HCT116 (cell line): Measurements from ENCODE around the gene TJP3. TPM values are rescaled to one million over a fixed set of nuclear protein-coding genes. Genes with fewer than 3 reads are reported as not detected.

Experiments used
- ATAC-seq: fragments of 200-7000 bp; cut with Tn5 transposase; 2 replicates; pipeline ENCODE4 v1.9.1; 2020; ENCODE audit warnings: mild to moderate bottlenecking, moderate library complexity
- BruUV-seq: library from RNA; stranded (reverse); fragments of 400-500 nt; replicated peaks from 2 replicates; lab custom pipeline; 2021; lab: Mats Ljungman, UMichigan
- CTCF ChIA-PET: fragments of 300-600 bp; sonication (Branson Sonifier 250); formaldehyde crosslinking; loops from one replicate; lab custom pipeline; 2021; ENCODE audit warnings: antibody characterized with exemption; lab: Charles Lee
- POLR2A ChIA-PET: fragments of 300-600, 350-600 bp; sonication (Branson Sonifier 250); formaldehyde crosslinking; loops from one replicate; lab custom pipeline; 2021; ENCODE audit warnings: antibody characterized with exemption; lab: Charles Lee
- RAD21 ChIA-PET, 2 experiments: fragments of 300-600 bp; sonication (Branson Sonifier 250); formaldehyde crosslinking; loops; one replicate each; lab custom pipeline; 2023; ENCODE audit warnings: low total read pairs in 2 of 2; ENCODE audit not compliant: uncharacterized antibody in 2 of 2, unreplicated experiment in 2 of 2, low non-redundant PET in 1 of 2; lab: Charles Lee
- DNase-seq: peaks from one replicate; pipeline ENCODE4 v3.0.0-alpha.2; 2010; ENCODE audit warnings: low read depth, low spot score
- H2AFZ ChIP-seq: fragments of 200-600 bp; shearing (Covaris generic), sonication (generic); 2 replicates; pipeline ENCODE4 v1.6.1; 2017; ENCODE audit warnings: low read depth, mixed run types, mixed read lengths, antibody characterized with exemption, low read length; ENCODE audit not compliant: poor library complexity, severe bottlenecking
- H3K27ac ChIP-seq: 2 replicates; pipeline ENCODE4 v1.5.1; 2012; ENCODE audit warnings: low read depth, low read length
- H3K27me3 ChIP-seq: fragments of 200-600 bp; sonication (generic); 2 replicates; pipeline ENCODE4 v1.6.1; 2016; ENCODE audit warnings: mixed run types, low read length, mixed read lengths; ENCODE audit not compliant: insufficient read depth
- H3K36me3 ChIP-seq, 2 experiments: fragments of 200-500 bp in 1 of 2; fragments of 200-600 bp in 1 of 2; sonication (Bioruptor generic) in 1 of 2; sonication (generic) in 1 of 2; 2 replicates each; pipeline versions ENCODE4 v1.5.1 to v1.6.1; 2014 to 2016; ENCODE audit warnings: low read length in 2 of 2, inconsistent platforms in 1 of 2, mixed read lengths in 1 of 2, mixed run types in 1 of 2; ENCODE audit not compliant: insufficient read depth in 2 of 2, control insufficient read depth in 1 of 2
- H3K4me1 ChIP-seq, 2 experiments: fragments of 200-600 bp in 1 of 2; sonication (generic) in 1 of 2; 2 replicates each; pipeline versions ENCODE4 v1.5.1 to v1.6.1; 2012 to 2017; ENCODE audit warnings: low read length in 2 of 2, inconsistent platforms in 1 of 2, mild to moderate bottlenecking in 1 of 2, mixed read lengths in 1 of 2, mixed run types in 1 of 2, moderate library complexity in 1 of 2; ENCODE audit not compliant: insufficient read depth in 2 of 2, control insufficient read depth in 1 of 2
- H3K4me2 ChIP-seq: fragments of 200-600 bp; sonication (generic); 2 replicates; pipeline ENCODE4 v1.6.1; 2017; ENCODE audit warnings: mixed run types, low read length, mixed read lengths
- H3K4me3 ChIP-seq, 2 experiments: fragments of 200-600 bp in 1 of 2; sonication (generic) in 1 of 2; replicated peaks in 1 of 2; 2 replicates each; pipeline ENCODE4 v1.5.1; 2011 to 2016; ENCODE audit warnings: low read length in 2 of 2, control low read depth in 1 of 2, low read depth in 1 of 2, mild to moderate bottlenecking in 1 of 2, mixed read lengths in 1 of 2, mixed run types in 1 of 2
- H3K79me2 ChIP-seq: fragments of 200-600 bp; sonication (generic); 2 replicates; pipeline ENCODE4 v1.6.1; 2017; ENCODE audit warnings: mild to moderate bottlenecking, mixed run types, low read length, moderate library complexity, mixed read lengths; ENCODE audit not compliant: insufficient read depth
- H3K9ac ChIP-seq: fragments of 200-600 bp; sonication (generic); 2 replicates; pipeline ENCODE4 v1.6.1; 2016; ENCODE audit warnings: low read length, mixed read lengths
- H3K9me2 ChIP-seq: fragments of 200-600 bp; sonication (generic), shearing (Covaris generic); 2 replicates; pipeline ENCODE4 v1.6.1; 2017; ENCODE audit warnings: mixed run types, mild to moderate bottlenecking, moderate library complexity; ENCODE audit not compliant: insufficient read depth
- H3K9me3 ChIP-seq, 2 experiments: fragments of 200-500 bp in 1 of 2; fragments of 200-600 bp in 1 of 2; sonication (Bioruptor generic) in 1 of 2; sonication (generic) in 1 of 2; 2 replicates each; pipeline ENCODE4 v1.6.1; 2014 to 2017; ENCODE audit warnings: low read length in 2 of 2, mixed read lengths in 2 of 2, inconsistent platforms in 1 of 2, low read depth in 1 of 2, mild to moderate bottlenecking in 1 of 2, mixed run types in 1 of 2, moderate library complexity in 1 of 2; ENCODE audit not compliant: control insufficient read depth in 1 of 2, insufficient read depth in 1 of 2
- H4K20me1 ChIP-seq: fragments of 200-600 bp; sonication (generic), shearing (Covaris generic); 2 replicates; pipeline ENCODE4 v1.6.1; 2017; ENCODE audit warnings: mixed run types, mild to moderate bottlenecking, moderate library complexity; ENCODE audit not compliant: insufficient read depth
- ATF3 ChIP-seq: IDR thresholded peaks from 2 replicates; pipeline ENCODE4 v1.6.1; 2012
- CTCF ChIP-seq, 3 experiments: fragments of 200-600 bp in 1 of 3; sonication (generic) in 1 of 3; IDR thresholded peaks in 2 of 3; conservative IDR thresholded peaks in 1 of 3; 2 replicates each; pipeline ENCODE4 v1.5.1; 2012 to 2017; ENCODE audit warnings: low read depth in 2 of 3, low read length in 2 of 3, antibody characterized with exemption in 1 of 3, borderline replicate concordance in 1 of 3, control low read depth in 1 of 3, mild to moderate bottlenecking in 1 of 3, mixed read lengths in 1 of 3, mixed run types in 1 of 3, moderate library complexity in 1 of 3; ENCODE audit not compliant: insufficient read depth in 1 of 3
- EGR1 ChIP-seq: IDR thresholded peaks from 2 replicates; pipeline ENCODE4 v1.6.1; 2012; ENCODE audit warnings: low read depth
- JUND ChIP-seq: IDR thresholded peaks from 2 replicates; pipeline ENCODE4 v1.6.1; 2012
- POLR2A ChIP-seq: IDR thresholded peaks from 2 replicates; pipeline ENCODE4 v1.7.0; 2011; ENCODE audit warnings: borderline replicate concordance; ENCODE audit not compliant: insufficient read depth, insufficient read length; ENCODE audit errors: extremely low read depth
- RAD21 ChIP-seq: IDR thresholded peaks from 2 replicates; pipeline ENCODE4 v1.6.1; 2012; ENCODE audit warnings: low read depth, mild to moderate bottlenecking
- ZNF274 ChIP-seq: fragments of 200-500 bp; sonication (Bioruptor generic); IDR thresholded peaks from 2 replicates; pipeline ENCODE4 v1.6.1; 2014; ENCODE audit warnings: mild to moderate bottlenecking, low read depth, low read length, inconsistent platforms
- intact Hi-C: fragments of 100-400 bp; cut with micrococcal nuclease; formaldehyde crosslinking; loops from 2 replicates; pipeline ENCODE4 v1.10.0; 2022
- total RNA-seq: library from RNA; stranded (reverse); gene quantifications from one replicate; pipeline ENCODE4 v1.2.1, GENCODE V29; 2021; ENCODE audit not compliant: unreplicated experiment

The TJP3 gene
- total RNA-seq, 1 experiment from 2014 or later = 69.6 TPM

- Histone ChIP-seq H3K4me3 (no peak overlapping the region), H3K27ac (no peak overlapping the region), H3K9ac (no peak overlapping the region), H4K20me1 (no peaks in the 10 kb centered on the region), H2AFZ (no peak overlapping the region), H3K4me1 (no peaks in the 10 kb centered on the region), H3K36me3 (no peaks in the 10 kb centered on the region), H3K79me2 (no peaks in the 10 kb centered on the region), H3K4me2 (no peak overlapping the region), H3K9me3 (0 out of 4 replicates have a peak, but pooled peaks cover 0 to 2% of the 10 kb centered on the region in 2 experiments), H3K27me3 (no peaks in the 10 kb centered on the region), H3K9me2 (no peaks in the 10 kb centered on the region)
- no peak for DNase-seq
- ATAC-seq = no peak
- TF ChIP-seq RAD21 = no peak
- no peak for TF ChIP-seq ATF3
- no peak for TF ChIP-seq JUND
- TF ChIP-seq CTCF (IDR thresholded peaks at IDR 0.05 in 2 of 3, conservative IDR thresholded peaks at IDR 0.05 in 1 of 3; ENCODE audit: borderline replicate concordance in 1 of 3, insufficient read depth in 1 of 3, low read depth in 2 of 3, low read length in 2 of 3) = no peak
- no peak for TF ChIP-seq ZNF274
- intact Hi-C loops = no loop called here
- CTCF ChIA-PET = no interaction called here
- POLR2A ChIA-PET = no interaction called here
- RAD21 ChIA-PET = no interaction called here
- no TSS peak for BruUV-seq
Measured at GRCh38 chr19:3793799-3794198, 85.6 kb downstream of the TJP3 start.

GRCh38 chr19:3796358-3796757 lies 88.2 kb downstream of the TJP3 start:
- DNase-seq = no peak
- Histone ChIP-seq H2AFZ (no peak overlapping the region), H3K9me2 (no peaks in the 10 kb centered on the region), H3K27me3 (no peaks in the 10 kb centered on the region)
- BruUV-seq = no TSS peak
- CTCF ChIA-PET = no interaction called here
- no peak for TF ChIP-seq POLR2A
- TF ChIP-seq EGR1 = no peak
- TF ChIP-seq, all 23 proteins: peak for 0
- Histone ChIP-seq H3K4me3 (no peak overlapping the region), H4K20me1 (no peaks in the 10 kb centered on the region), H3K4me1 (no peaks in the 10 kb centered on the region), H3K9me3 (0 out of 4 replicates have a peak, but pooled peaks cover 0 to 2% of the 10 kb centered on the region in 2 experiments), H3K27ac (no peak overlapping the region), H3K36me3 (no peaks in the 10 kb centered on the region), H3K9ac (no peak overlapping the region), H3K4me2 (no peak overlapping the region), H3K79me2 (no peaks in the 10 kb centered on the region)
- intact Hi-C loops = no loop called here
- no peak for ATAC-seq
- RAD21 ChIA-PET = interaction anchor here in 1 of 2 experiments (0.6 kb wide), 1 partner anchor 24 kb away, joined by 3 read pairs; no protein-coding TSS in a partner anchor
- POLR2A ChIA-PET = interaction anchor here (0.8 kb wide), 1 partner anchor 34 kb away, joined by 3 read pairs; the partner anchor contains the start of gene MRPL54
